SK-N-SH treated with all-trans-retinoic acid at 6 μM for 48 hours (cell line): ENCODE data around the gene SGTB.

Experiments
- ATAC-seq: fragments of 200-7000 bp; cut with Tn5 transposase; 3 replicates; pipeline ENCODE4 v1.9.1; 2020; ENCODE audit warnings: mild to moderate bottlenecking, moderate library complexity
- ARNTL ChIP-seq: fragments of 450-650 bp; formaldehyde crosslinking; IDR thresholded peaks from 2 replicates; pipeline ENCODE4 v1.5.0; 2020; ENCODE audit warnings: low read depth, mild to moderate bottlenecking, moderate library complexity, borderline replicate concordance
- BACH2 ChIP-seq: fragments of 250-450 bp; sonication (Bioruptor Pico); IDR thresholded peaks from 2 replicates; pipeline ENCODE4 v1.9.0; 2021; ENCODE audit warnings: mild to moderate bottlenecking, borderline replicate concordance
- CREB5 ChIP-seq: fragments of 250-450 bp; sonication (Bioruptor Pico); IDR thresholded peaks from 2 replicates; pipeline ENCODE4 v1.5.1; 2020; ENCODE audit warnings: low read depth, mild to moderate bottlenecking, moderate library complexity
- CSDC2 ChIP-seq: fragments of 250-450 bp; sonication (Bioruptor Pico); IDR thresholded peaks from 2 replicates; pipeline ENCODE4 v1.5.0; 2020; ENCODE audit warnings: mild to moderate bottlenecking, moderate library complexity
- CSRNP3 ChIP-seq: fragments of 250-450 bp; sonication (Bioruptor Pico); IDR thresholded peaks from 2 replicates; pipeline ENCODE4 v1.5.1; 2021; ENCODE audit warnings: mild to moderate bottlenecking, moderate library complexity
- GLIS3 ChIP-seq: fragments of 250-450 bp; sonication (Bioruptor Pico); IDR thresholded peaks from 2 replicates; pipeline ENCODE4 v1.5.0; 2020; ENCODE audit warnings: mild to moderate bottlenecking, moderate library complexity
- ISL1 ChIP-seq: fragments of 250-450 bp; sonication (Bioruptor Pico); IDR thresholded peaks from 2 replicates; pipeline ENCODE4 v2.1.2; 2022; ENCODE audit warnings: mild to moderate bottlenecking, moderate library complexity
- OSR1 ChIP-seq: fragments of 250-450 bp; sonication (Bioruptor Pico); IDR thresholded peaks from 2 replicates; pipeline ENCODE4 v1.8.0; 2022; ENCODE audit warnings: moderate library complexity, mild to moderate bottlenecking, inconsistent platforms
- PATZ1 ChIP-seq: fragments of 250-450 bp; sonication (Bioruptor Pico); IDR thresholded peaks from 2 replicates; pipeline ENCODE4 v1.8.0; 2020; ENCODE audit warnings: mild to moderate bottlenecking, moderate library complexity, borderline replicate concordance
- POU6F1 ChIP-seq: fragments of 250-450 bp; sonication (Bioruptor Pico); IDR thresholded peaks from 2 replicates; pipeline ENCODE4 v1.8.0; 2021; ENCODE audit warnings: low read depth, mild to moderate bottlenecking, moderate library complexity, borderline replicate concordance
- PPARA ChIP-seq: fragments of 250-450 bp; sonication (Bioruptor Pico); IDR thresholded peaks from 2 replicates; pipeline ENCODE4 v1.5.0; 2020; ENCODE audit warnings: mild to moderate bottlenecking, borderline replicate concordance
- RARB ChIP-seq: fragments of 250-450 bp; sonication (Bioruptor Pico); IDR thresholded peaks from 2 replicates; pipeline ENCODE4 v1.8.0; 2021; ENCODE audit warnings: mild to moderate bottlenecking, moderate library complexity
- SNAI2 ChIP-seq: fragments of 250-450 bp; sonication (Bioruptor Pico); IDR thresholded peaks from 2 replicates; pipeline ENCODE4 v1.5.0; 2020; ENCODE audit warnings: mild to moderate bottlenecking, moderate library complexity
- TOX ChIP-seq: fragments of 250-450 bp; sonication (Bioruptor Pico); IDR thresholded peaks from 2 replicates; pipeline ENCODE4 v1.8.0; 2021; ENCODE audit warnings: mild to moderate bottlenecking, moderate library complexity, borderline replicate concordance
- TSHZ2 ChIP-seq: fragments of 250-450 bp; sonication (Bioruptor Pico); IDR thresholded peaks from 2 replicates; pipeline ENCODE4 v1.5.0; 2020; ENCODE audit warnings: mild to moderate bottlenecking, moderate library complexity
- ZC3H10 ChIP-seq: fragments of 250-450 bp; sonication (Bioruptor Pico); IDR thresholded peaks from 2 replicates; pipeline ENCODE4 v1.5.1; 2021; ENCODE audit warnings: mild to moderate bottlenecking, moderate library complexity
- ZFP3 ChIP-seq: fragments of 250-450 bp; sonication (Bioruptor Pico); IDR thresholded peaks from 2 replicates; pipeline ENCODE4 v1.5.0; 2020; ENCODE audit warnings: mild to moderate bottlenecking, moderate library complexity
- ZFP30 ChIP-seq: fragments of 450-650 bp; formaldehyde crosslinking; IDR thresholded peaks from 2 replicates; pipeline ENCODE4 v1.5.0; 2022; ENCODE audit warnings: mild to moderate bottlenecking, moderate library complexity
- ZNF565 ChIP-seq: fragments of 450-650 bp; formaldehyde crosslinking; conservative IDR thresholded peaks from 2 replicates; pipeline ENCODE4 v1.5.0; 2020; ENCODE audit warnings: low read depth, mild to moderate bottlenecking, moderate library complexity
- ZNF70 ChIP-seq: fragments of 450-650 bp; formaldehyde crosslinking; IDR thresholded peaks from 2 replicates; pipeline ENCODE4 v1.5.0; 2020; ENCODE audit warnings: mild to moderate bottlenecking, moderate library complexity
- ZNF8 ChIP-seq: fragments of 450-650 bp; formaldehyde crosslinking; IDR thresholded peaks from 2 replicates; pipeline ENCODE4 v1.5.0; 2020; ENCODE audit warnings: mild to moderate bottlenecking, moderate library complexity

Gene SGTB

GRCh38 chr5:65654713-65655112, 67.2 kb downstream of the SGTB start:
- ATAC-seq = no peak

GRCh38 chr5:65651144-65651543, 70.8 kb downstream of the SGTB start:
- no peak for TF ChIP-seq ZFP3 (CRISPR knock-in tag)
- no peak for TF ChIP-seq PPARA
- TF ChIP-seq CSRNP3 (CRISPR knock-in tag) = no peak
- no peak for TF ChIP-seq BACH2 (CRISPR knock-in tag)
- no peak for TF ChIP-seq TSHZ2 (CRISPR knock-in tag)
- no peak for TF ChIP-seq ZFP30 (CRISPR knock-in tag)

More at GRCh38 chr5:65654713-65655112, 67.2 kb downstream of the SGTB start:
- TF ChIP-seq PATZ1 (CRISPR knock-in tag) = no peak

GRCh38 chr5:65647941-65648340, 74.0 kb downstream of the SGTB start:
- ATAC-seq = no peak
- TF ChIP-seq ARNTL = no peak
- TF ChIP-seq ZFP30 (CRISPR knock-in tag) = no peak
- no peak for TF ChIP-seq POU6F1 (CRISPR knock-in tag)
- TF ChIP-seq ZNF70 (CRISPR knock-in tag) = no peak
- TF ChIP-seq ZC3H10 = no peak
- TF ChIP-seq CSRNP3 (CRISPR knock-in tag) = no peak
- no peak for TF ChIP-seq ZFP3 (CRISPR knock-in tag)
- no peak for TF ChIP-seq OSR1
- TF ChIP-seq PATZ1 (CRISPR knock-in tag) = no peak
- no peak for TF ChIP-seq ZNF565
- TF ChIP-seq TOX (CRISPR knock-in tag) = no peak
- TF ChIP-seq GLIS3 (CRISPR knock-in tag) = no peak
- no peak for TF ChIP-seq CREB5 (CRISPR knock-in tag)
- TF ChIP-seq PPARA = no peak
- TF ChIP-seq ISL1 (CRISPR knock-in tag) = no peak
- no peak for TF ChIP-seq RARB
- no peak for TF ChIP-seq CSDC2 (CRISPR knock-in tag)
- no peak for TF ChIP-seq ZNF8 (CRISPR knock-in tag)
- no peak for TF ChIP-seq BACH2 (CRISPR knock-in tag)
- no peak for TF ChIP-seq SNAI2

More at GRCh38 chr5:65651144-65651543, 70.8 kb downstream of the SGTB start:
- ATAC-seq = no peak
